ENCODE measurements around the gene COL4A1. TPM values are rescaled to one million over a fixed set of nuclear protein-coding genes. Genes with fewer than 3 reads are reported as not detected.

Gene COL4A1
- polyA plus RNA-seq, 1 donor from 2014 or later = not detected

GRCh38 chr13:110265341-110265681 is 41.6 kb downstream of the COL4A1 start:
- no peaks in the 10 kb centered on the region for H3K9me3 Mint-ChIP-seq
- no peak overlapping the region for H3K4me3 Mint-ChIP-seq
- H3K4me1 Mint-ChIP-seq = no peaks in the 10 kb centered on the region
- no peaks in the 10 kb centered on the region for H3K36me3 Mint-ChIP-seq
- no peak overlapping the region for H3K27ac Mint-ChIP-seq
- peaks cover 12% of the 10 kb centered on the region for H3K27me3 Mint-ChIP-seq

GRCh38 chr13:110264685-110265275 is 42.2 kb downstream of the COL4A1 start:
- Mint-ChIP-seq H3K27me3 (peaks cover 12% of the 10 kb centered on the region), H3K4me1 (no peaks in the 10 kb centered on the region), H3K9me3 (no peaks in the 10 kb centered on the region)

DNA sequence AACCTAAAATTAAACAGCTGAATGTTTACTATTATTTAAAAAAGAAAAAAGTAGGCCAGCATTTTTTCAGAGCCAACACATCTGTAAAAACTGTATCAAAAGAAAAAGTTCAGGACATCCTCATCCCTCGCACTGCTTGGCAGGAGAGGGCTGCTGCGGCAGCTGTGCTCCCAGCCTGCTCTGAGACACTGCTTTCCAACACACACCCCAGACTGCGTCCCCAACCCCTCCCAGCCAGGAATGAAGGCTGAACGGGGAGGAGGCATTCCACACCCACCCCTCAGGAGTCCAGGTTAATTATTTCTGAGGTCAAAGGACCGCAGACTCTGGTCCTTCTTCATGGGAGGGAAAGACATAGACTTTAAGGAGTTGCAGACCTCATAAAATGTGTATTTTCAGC is 43.1 kb downstream of the COL4A1 start:
- H3K27me3 Mint-ChIP-seq = peaks cover 12% of the 10 kb centered on the region
- H3K9me3 Mint-ChIP-seq = no peaks in the 10 kb centered on the region
- H3K36me3 Mint-ChIP-seq = no peaks in the 10 kb centered on the region
- H3K4me3 Mint-ChIP-seq = no peak overlapping the region
- H3K4me1 Mint-ChIP-seq = no peaks in the 10 kb centered on the region
- H3K27ac Mint-ChIP-seq = no peak overlapping the region

More at GRCh38 chr13:110264685-110265275, 42.2 kb downstream of the COL4A1 start:
- Mint-ChIP-seq H3K4me3 (no peak overlapping the region), H3K27ac (peak overlapping the region in 1 of 3 donors; percentile 69), H3K36me3 (no peaks in the 10 kb centered on the region)

DNA sequence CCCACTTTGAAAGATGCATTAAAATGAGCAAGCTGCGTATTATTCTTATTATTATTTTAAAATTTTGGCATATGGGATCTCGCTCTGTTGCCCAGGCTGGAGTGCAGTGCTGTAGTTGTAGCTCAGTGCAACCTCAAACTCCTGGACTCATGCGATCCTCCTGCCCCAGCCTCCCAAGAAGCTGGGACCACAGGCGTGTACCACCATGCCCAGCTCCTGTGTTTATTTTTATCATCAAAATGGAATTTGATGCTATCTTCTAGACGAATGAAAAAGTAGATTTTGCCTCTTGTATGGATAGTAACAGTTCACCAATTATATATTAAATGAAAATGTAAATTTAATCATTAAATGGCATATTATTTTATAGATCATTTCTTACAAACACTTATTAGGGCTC is 43.6 kb downstream of the COL4A1 start:
- no peak overlapping the region for H3K27ac Mint-ChIP-seq
- no peaks in the 10 kb centered on the region for H3K4me1 Mint-ChIP-seq
- H3K9me3 Mint-ChIP-seq = no peaks in the 10 kb centered on the region
- H3K4me3 Mint-ChIP-seq = no peak overlapping the region
- H3K36me3 Mint-ChIP-seq = no peaks in the 10 kb centered on the region
- peaks cover 12% of the 10 kb centered on the region for H3K27me3 Mint-ChIP-seq

GRCh38 chr13:110262508-110263291 is 44.3 kb downstream of the COL4A1 start:
- Mint-ChIP-seq H3K9me3 (no peaks in the 10 kb centered on the region), H3K27me3 (peaks cover 12% of the 10 kb centered on the region), H3K4me3 (no peak overlapping the region), H3K36me3 (no peaks in the 10 kb centered on the region), H3K27ac (no peak overlapping the region), H3K4me1 (peaks cover 0 to 1% (median 0%) of the 10 kb centered on the region in 3 donors)

DNA sequence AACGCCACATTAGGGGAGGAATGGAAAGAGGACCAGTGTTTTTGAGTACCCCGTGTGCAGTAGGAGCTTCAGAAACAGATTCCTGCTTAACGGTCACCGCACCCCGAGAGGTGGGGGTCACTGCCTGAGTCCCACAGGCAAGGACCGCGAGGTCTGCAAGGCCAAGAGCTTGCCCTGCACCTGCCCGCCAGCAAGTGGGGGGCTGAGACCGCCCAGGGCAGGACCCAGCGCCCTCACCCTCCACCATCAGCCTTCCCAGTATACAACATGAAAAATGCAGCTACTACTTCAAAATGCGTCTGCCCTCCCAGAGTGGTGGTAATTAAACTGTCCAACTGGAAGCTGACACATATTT is 44.9 kb downstream of the COL4A1 start:
- Mint-ChIP-seq H3K27ac (no peak overlapping the region), H3K36me3 (no peaks in the 10 kb centered on the region), H3K27me3 (peaks cover 12% of the 10 kb centered on the region), H3K4me3 (no peak overlapping the region), H3K4me1 (peaks cover 0 to 1% (median 0%) of the 10 kb centered on the region in 3 donors), H3K9me3 (no peaks in the 10 kb centered on the region)

DNA sequence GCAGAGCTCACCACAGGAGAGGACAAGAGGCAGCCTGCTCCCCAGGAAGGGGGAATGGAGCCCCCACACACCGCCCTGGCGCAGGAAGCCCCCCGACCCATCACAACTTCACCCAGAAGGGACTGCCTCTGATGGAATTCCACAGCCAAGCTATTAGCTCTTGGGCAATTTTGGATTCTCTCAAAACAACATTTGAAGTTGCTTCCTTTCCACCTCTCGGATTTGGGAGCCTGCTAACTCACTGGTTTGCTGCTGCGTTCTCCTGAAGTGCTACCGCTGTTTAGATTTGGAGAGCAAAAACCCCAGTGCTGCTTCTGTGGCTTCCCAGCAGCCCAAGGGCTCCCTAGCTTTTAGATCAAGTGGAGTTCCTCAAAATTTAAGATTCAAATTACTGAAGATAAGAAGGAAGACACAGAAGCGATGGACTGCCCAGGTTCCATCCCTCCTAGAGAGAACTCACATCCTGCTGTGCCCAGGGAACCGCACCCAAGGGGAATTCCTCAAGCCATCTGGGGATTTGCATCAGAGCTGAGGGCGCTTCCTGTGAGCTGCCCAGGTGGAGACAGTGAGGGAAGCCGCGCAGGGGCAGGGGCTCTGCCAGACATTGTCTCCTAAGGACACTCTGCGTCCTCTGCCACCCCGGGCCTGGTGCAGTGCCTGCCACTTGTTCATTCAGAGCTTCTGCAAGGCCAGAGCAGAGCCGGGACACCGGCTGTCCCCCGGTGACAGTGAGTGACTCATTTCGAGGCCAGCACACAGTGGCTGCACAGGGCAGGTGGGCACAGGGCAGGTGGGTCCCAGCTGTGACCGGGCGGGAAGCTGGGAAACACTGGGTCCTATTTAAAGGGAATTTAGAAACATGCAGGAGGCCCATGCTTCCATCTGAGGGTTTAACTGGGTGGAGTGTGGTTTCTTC is 45.5 kb downstream of the COL4A1 start:
- Mint-ChIP-seq H3K4me3 (no peak overlapping the region), H3K27ac (no peak overlapping the region), H3K4me1 (peaks cover 0 to 1% (median 0%) of the 10 kb centered on the region in 3 donors), H3K9me3 (no peaks in the 10 kb centered on the region), H3K27me3 (peaks cover 12% of the 10 kb centered on the region), H3K36me3 (no peaks in the 10 kb centered on the region)

GRCh38 chr13:110259651-110260050 is 47.3 kb downstream of the COL4A1 start:
- Mint-ChIP-seq H3K4me3 (no peak overlapping the region), H3K4me1 (peaks cover 0 to 1% (median 0%) of the 10 kb centered on the region in 3 donors), H3K27me3 (peaks cover 10% of the 10 kb centered on the region), H3K9me3 (peaks cover 0 to 2% (median 2%) of the 10 kb centered on the region in 3 donors), H3K27ac (no peak overlapping the region), H3K36me3 (no peaks in the 10 kb centered on the region)

DNA sequence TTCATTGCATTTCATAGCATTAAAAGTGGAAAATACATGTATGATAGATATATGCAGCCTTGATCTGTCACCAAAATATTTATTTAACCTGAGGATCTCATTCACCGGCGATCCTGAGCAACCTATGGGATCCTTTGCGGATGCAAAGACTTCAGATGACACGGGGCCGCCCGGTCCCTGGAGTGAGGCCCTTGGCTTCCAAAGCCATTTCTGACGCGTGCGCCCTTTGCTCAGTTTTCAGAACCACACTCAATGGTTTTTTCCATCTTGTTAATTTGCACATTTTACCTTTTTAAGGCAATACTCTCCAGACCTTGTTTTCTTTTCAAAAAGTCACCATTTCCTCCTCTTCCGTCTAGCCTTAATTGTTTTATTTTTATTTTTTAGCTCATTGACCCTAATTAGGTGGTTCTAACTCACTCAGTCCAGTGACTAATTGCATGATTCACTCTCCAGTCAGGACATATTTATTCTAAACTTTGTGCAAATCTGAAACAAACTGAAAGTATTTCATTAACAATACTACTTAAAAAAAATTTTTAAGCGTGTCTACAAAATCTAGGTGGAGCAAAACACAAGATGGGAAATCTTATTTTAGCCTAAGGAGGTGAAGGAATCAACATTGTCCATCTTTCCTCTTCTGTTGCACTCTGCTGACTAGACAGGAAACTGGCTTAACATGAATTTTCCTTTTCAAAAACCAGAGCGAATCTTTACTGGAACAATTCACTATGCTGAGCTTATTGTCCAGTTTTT is 47.9 kb downstream of the COL4A1 start:
- Mint-ChIP-seq H3K4me3 (no peak overlapping the region), H3K4me1 (peaks cover 0 to 1% (median 0%) of the 10 kb centered on the region in 3 donors), H3K9me3 (peaks cover 0 to 2% (median 2%) of the 10 kb centered on the region in 3 donors), H3K36me3 (no peaks in the 10 kb centered on the region), H3K27me3 (peaks cover 9% of the 10 kb centered on the region), H3K27ac (no peak overlapping the region)

DNA sequence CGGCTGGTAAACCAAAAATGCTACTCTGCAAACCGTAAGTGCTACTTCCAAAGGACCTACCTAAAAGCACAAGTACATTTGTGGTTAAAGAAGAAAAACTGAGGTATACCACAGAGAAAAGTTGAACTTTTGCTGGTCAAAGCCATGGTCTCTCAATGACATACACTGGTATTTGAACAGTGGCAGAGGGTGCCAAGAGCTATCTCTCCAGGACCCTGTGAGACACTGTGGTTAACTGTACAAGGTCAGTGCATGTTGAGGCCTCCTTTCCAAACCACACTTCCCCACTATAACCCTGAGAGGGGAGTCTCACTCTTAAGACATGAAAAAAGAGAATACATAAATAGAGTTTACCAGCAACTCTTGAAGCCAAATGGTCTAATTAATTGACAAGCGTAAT is 49.5 kb downstream of the COL4A1 start:
- Mint-ChIP-seq H3K36me3 (no peaks in the 10 kb centered on the region), H3K9me3 (peaks cover 0 to 2% (median 2%) of the 10 kb centered on the region in 3 donors), H3K4me1 (peaks cover 0 to 1% (median 0%) of the 10 kb centered on the region in 3 donors), H3K27ac (no peak overlapping the region), H3K27me3 (peaks cover under 1% of the 10 kb centered on the region), H3K4me3 (no peak overlapping the region)

DNA sequence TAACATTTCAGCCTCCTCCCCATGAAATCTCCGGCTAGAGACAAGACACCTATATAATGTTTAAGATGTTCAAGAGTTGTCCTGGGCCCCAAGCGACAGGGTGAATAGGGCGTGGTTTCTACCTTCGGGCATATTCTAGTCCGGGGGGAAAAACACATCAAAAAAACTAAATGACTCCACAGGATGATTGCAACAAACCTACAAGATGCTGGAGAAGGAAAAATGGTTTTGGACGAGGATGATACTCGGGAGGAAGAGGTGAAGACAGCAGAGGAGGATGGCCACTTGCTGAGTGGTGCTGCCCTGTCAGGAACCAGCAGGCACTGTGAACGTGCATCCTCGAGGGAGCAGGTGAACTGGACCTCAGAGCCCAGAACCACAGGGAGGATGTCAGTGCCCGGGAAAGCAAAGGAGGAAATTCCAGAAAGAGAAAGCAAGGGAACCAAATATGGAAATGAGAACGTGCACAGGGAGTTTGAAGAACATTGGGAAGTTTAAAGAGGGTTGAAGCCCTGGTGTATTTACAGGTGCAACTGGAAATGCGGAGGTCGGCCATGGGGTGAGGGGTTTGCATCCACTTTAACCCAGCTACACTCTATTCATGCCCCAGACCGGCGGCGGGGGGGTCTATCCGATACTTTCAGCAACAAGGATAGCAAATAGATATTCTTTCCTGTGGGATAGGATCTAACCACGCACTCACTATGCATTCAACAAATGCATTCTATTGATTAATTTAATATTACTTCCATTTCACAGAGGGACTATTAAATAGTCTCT is 50.6 kb downstream of the COL4A1 start:
- H3K9me3 Mint-ChIP-seq = peaks cover 0 to 2% (median 2%) of the 10 kb centered on the region in 3 donors
- no peaks in the 10 kb centered on the region for H3K36me3 Mint-ChIP-seq
- H3K27me3 Mint-ChIP-seq = no peaks in the 10 kb centered on the region
- no peak overlapping the region for H3K4me3 Mint-ChIP-seq
- no peak overlapping the region for H3K27ac Mint-ChIP-seq
- peaks cover 0 to 1% (median 0%) of the 10 kb centered on the region in 3 donors for H3K4me1 Mint-ChIP-seq

DNA sequence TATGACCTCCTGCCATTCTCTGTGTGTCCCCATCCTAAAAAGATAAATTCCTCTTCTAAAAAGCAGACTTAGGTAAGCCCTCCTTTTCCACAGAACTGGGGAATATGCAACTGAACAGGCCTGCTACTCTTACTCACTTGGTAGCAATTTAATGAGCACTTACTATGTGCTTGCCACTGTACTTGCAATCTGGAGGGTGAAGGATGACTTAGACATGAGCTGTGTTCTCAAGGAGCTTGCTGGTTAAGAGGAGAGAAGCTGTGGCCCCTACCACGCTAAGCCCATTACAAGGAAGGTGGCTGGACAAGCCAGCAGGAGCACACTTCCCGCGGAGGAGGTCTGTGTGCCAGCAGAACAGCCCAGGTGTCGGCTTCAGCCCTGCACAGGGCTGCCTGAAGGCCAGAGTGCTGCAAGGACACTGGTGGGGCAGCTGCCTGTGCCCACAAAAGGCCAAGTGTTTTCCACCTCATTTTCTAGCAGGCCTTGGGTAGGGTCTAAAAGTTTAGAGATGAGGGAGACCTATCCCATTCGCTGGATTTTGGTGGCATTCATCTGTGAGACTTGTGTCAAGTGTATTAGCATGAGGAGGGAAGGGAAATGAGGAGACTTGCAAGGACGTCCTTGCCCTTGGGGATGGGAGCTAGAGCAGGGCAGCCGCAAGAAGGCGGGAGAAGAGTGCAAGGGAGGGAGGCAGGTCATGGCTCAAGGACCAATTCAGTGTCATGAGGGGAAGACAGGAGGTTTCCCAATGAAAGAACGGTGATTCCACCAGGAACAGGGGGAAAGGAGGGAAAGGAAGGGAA is 52.0 kb downstream of the COL4A1 start:
- Mint-ChIP-seq H3K27ac (no peak overlapping the region), H3K9me3 (peaks cover 0 to 2% (median 2%) of the 10 kb centered on the region in 3 donors), H3K27me3 (no peaks in the 10 kb centered on the region), H3K4me3 (no peak overlapping the region), H3K4me1 (peaks cover 0 to 1% (median 0%) of the 10 kb centered on the region in 3 donors), H3K36me3 (no peaks in the 10 kb centered on the region)

- no peaks in the 10 kb centered on the region for H3K27me3 Mint-ChIP-seq
- H3K27ac Mint-ChIP-seq = no peak overlapping the region
- H3K4me1 Mint-ChIP-seq = peaks cover 0 to 1% (median 0%) of the 10 kb centered on the region in 3 donors
Observed at GRCh38 chr13:110254151-110254679, 52.7 kb downstream of the COL4A1 start.

More at GRCh38 chr13:110254151-110254679, 52.7 kb downstream of the COL4A1 start:
- peaks cover 0 to 2% (median 2%) of the 10 kb centered on the region in 3 donors for H3K9me3 Mint-ChIP-seq
- no peaks in the 10 kb centered on the region for H3K36me3 Mint-ChIP-seq
- H3K4me3 Mint-ChIP-seq = no peak overlapping the region
